NB4 (cell line): ENCODE measurements around the gene ZMYND10.

Source experiments
- MYC ChIP-seq: IDR thresholded peaks from 2 replicates; pipeline ENCODE4 v1.6.1; 2011; ENCODE audit warnings: low read depth, low read length
- TF ChIP-seq, protein P1 (sequence below): IDR thresholded peaks from one replicate; pipeline ENCODE4 v1.5.1; 2012; ENCODE audit warnings: low read depth, low read length

DNA sequence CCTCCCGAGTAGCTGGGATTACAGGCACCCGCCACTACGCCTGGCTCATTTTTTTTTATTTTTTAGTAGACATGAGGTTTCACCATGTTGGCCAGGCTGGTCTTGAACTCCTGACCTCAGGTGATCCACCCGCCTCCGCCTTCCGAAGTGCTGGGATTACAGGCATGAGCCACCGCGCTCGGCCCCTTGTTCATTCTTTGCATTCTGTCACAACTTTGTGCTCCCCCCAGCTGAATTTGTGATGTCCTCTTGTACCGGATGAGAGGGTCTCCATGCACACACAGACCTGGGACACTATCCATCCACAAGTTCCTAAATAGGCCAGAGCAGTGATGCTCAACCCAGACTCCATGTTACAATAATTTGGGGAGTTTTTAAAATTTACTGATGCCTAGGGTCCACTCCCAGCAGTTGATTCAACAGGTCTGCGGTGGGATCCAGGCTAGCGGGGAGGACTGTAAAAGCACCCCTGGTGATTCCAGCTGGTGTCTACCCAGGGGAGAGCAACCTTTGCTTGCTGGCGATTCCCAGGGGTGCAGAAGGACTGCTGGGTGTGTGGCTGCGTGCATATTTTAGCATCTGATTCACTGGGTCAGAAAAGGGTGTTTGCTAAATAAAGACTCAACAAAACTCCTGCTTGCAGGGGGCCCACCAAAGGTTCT, 5.9 kb downstream of the ZMYND10 start:
- TF ChIP-seq MYC, result no peak
- TF ChIP-seq, protein P1, sequence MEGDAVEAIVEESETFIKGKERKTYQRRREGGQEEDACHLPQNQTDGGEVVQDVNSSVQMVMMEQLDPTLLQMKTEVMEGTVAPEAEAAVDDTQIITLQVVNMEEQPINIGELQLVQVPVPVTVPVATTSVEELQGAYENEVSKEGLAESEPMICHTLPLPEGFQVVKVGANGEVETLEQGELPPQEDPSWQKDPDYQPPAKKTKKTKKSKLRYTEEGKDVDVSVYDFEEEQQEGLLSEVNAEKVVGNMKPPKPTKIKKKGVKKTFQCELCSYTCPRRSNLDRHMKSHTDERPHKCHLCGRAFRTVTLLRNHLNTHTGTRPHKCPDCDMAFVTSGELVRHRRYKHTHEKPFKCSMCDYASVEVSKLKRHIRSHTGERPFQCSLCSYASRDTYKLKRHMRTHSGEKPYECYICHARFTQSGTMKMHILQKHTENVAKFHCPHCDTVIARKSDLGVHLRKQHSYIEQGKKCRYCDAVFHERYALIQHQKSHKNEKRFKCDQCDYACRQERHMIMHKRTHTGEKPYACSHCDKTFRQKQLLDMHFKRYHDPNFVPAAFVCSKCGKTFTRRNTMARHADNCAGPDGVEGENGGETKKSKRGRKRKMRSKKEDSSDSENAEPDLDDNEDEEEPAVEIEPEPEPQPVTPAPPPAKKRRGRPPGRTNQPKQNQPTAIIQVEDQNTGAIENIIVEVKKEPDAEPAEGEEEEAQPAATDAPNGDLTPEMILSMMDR, result no peak
